K562 (cell line): ENCODE measurements around the gene FAM186B. TPM values are rescaled to one million over a fixed set of nuclear protein-coding genes. Genes with fewer than 3 reads are reported as not detected.

ENCODE experiments used
- HNRNPH1 ChIP-seq: fragments of 200-400 bp; formaldehyde crosslinking; optimal IDR thresholded peaks from 2 replicates; pipeline ENCODE3; 2017; ENCODE audit warnings: low read depth, mild to moderate bottlenecking, low read length, moderate library complexity
- NBN ChIP-seq: fragments of 450-650 bp; IDR thresholded peaks from 2 replicates; pipeline ENCODE4 v1.6.1; 2016; ENCODE audit warnings: low read depth, mild to moderate bottlenecking
- NCOA4 ChIP-seq: fragments of 450-650 bp; IDR thresholded peaks from 2 replicates; pipeline ENCODE4 v1.6.1; 2018; ENCODE audit warnings: mild to moderate bottlenecking; ENCODE audit not compliant: partially characterized antibody
- NFIX ChIP-seq: fragments of 250-450 bp; sonication (Bioruptor Pico); IDR thresholded peaks from 2 replicates; pipeline ENCODE4 v1.4.0; 2020; ENCODE audit warnings: low read depth, mild to moderate bottlenecking, moderate library complexity
- RFX1 ChIP-seq: fragments of 450-650 bp; IDR thresholded peaks from 2 replicates; pipeline ENCODE4 v1.6.1; 2016; ENCODE audit warnings: mild to moderate bottlenecking, moderate library complexity
- RHOXF2B ChIP-seq: fragments of 250-450 bp; sonication (Bioruptor Pico); conservative IDR thresholded peaks from 2 replicates; pipeline ENCODE4 v1.5.1; 2021
- SMARCA5 ChIP-seq: fragments of 450-650 bp; IDR thresholded peaks from 2 replicates; pipeline ENCODE4 v1.6.1; 2016
- SRSF3 ChIP-seq: fragments of 200-400 bp; formaldehyde crosslinking; IDR thresholded peaks from 2 replicates; pipeline ENCODE4 v1.6.1; 2016; ENCODE audit warnings: mild to moderate bottlenecking, low read length, moderate library complexity; ENCODE audit not compliant: insufficient read depth
- YY1 ChIP-seq, 3 experiments: IDR thresholded peaks; 2 replicates each; pipeline ENCODE4 v1.6.1; 2011; ENCODE audit warnings: low read length in 2 of 3, mild to moderate bottlenecking in 2 of 3, moderate library complexity in 2 of 3, borderline replicate concordance in 1 of 3, control low read depth in 1 of 3, low read depth in 1 of 3; ENCODE audit not compliant: insufficient read depth in 3 of 3, insufficient replicate concordance in 2 of 3, control insufficient read depth in 1 of 3, insufficient read length in 1 of 3; ENCODE audit errors: extremely low read depth in 1 of 3
- ZBED1 ChIP-seq: IDR thresholded peaks from 2 replicates; pipeline ENCODE4 v1.6.1; 2014
- ZBTB1 ChIP-seq: sonication (generic); formaldehyde crosslinking; IDR thresholded peaks from 2 replicates; pipeline ENCODE4 v1.8.1; 2023; ENCODE audit warnings: missing genetic modification reagents, low read depth, mild to moderate bottlenecking, borderline replicate concordance
- ZBTB7A ChIP-seq: IDR thresholded peaks from 2 replicates; pipeline ENCODE4 v1.6.1; 2011; ENCODE audit warnings: low read depth, mild to moderate bottlenecking, low read length, moderate library complexity, borderline replicate concordance; ENCODE audit not compliant: control insufficient read depth
- ZKSCAN1 ChIP-seq: fragments of 150-350 bp; IDR thresholded peaks from 2 replicates; pipeline ENCODE4 v1.6.1; 2016; ENCODE audit warnings: low read depth, low read length
- ZNF586 ChIP-seq: fragments of 450-650 bp; formaldehyde crosslinking; conservative IDR thresholded peaks from 2 replicates; pipeline ENCODE4 v1.4.0; 2020; ENCODE audit warnings: mild to moderate bottlenecking, moderate library complexity
- ZNF764 ChIP-seq: fragments of 250-450 bp; sonication (Bioruptor Pico); IDR thresholded peaks from 2 replicates; pipeline ENCODE4 v1.4.0; 2020; ENCODE audit warnings: low read depth, mild to moderate bottlenecking, moderate library complexity
- polyA plus RNA-seq, 8 experiments: library from polyadenylated mRNA; depleted of rRNA in 4 of 8; stranded (reverse) in 5 of 8; unstranded in 3 of 8; fragments of >200 nt; fragmentation: Nextera tagmentation in 2 of 8; fragmentation: Illumina TruSeq in 1 of 8; extraction: Ambion mirVana in 2 of 8; extraction: Trizol in 1 of 8; gene quantifications; 2 replicates each; pipeline versions ENCODE4 v1.2.1 to v1.2.3, GENCODE V29; 2011 to 2014; ENCODE audit warnings: inconsistent platforms in 1 of 8, missing spikeins in 1 of 8
- total RNA-seq, 7 experiments: library from RNA; depleted of rRNA in 6 of 7; stranded (reverse); fragments of >200 nt in 6 of 7; fragmentation: Illumina TruSeq in 2 of 7; extraction: Trizol in 2 of 7; gene quantifications; 2 replicates each; pipeline versions ENCODE4 v1.2.1 to v1.2.3, GENCODE V29; 2011 to 2021; ENCODE audit warnings: low replicate concordance in 1 of 7
- TF ChIP-seq, protein P1 (sequence below): fragments of 250-450 bp; sonication (Bioruptor Pico); IDR thresholded peaks from 2 replicates; pipeline ENCODE4 v1.4.0; 2020
- TF ChIP-seq, protein P2 (sequence below), 2 experiments: fragments of 450-650 bp in 1 of 2; sonication (generic) in 1 of 2; formaldehyde crosslinking in 1 of 2; IDR thresholded peaks in 1 of 2; conservative IDR thresholded peaks in 1 of 2; 2 replicates each; pipeline versions ENCODE4 v1.6.1 to v1.8.1; 2016 to 2023; ENCODE audit warnings: mild to moderate bottlenecking in 2 of 2, moderate library complexity in 2 of 2, inconsistent platforms in 1 of 2, missing genetic modification reagents in 1 of 2
- TF ChIP-seq, protein P3 (sequence below): fragments of 450-650 bp; IDR thresholded peaks from 2 replicates; pipeline ENCODE4 v1.6.1; 2016
- TF ChIP-seq, protein P4 (sequence below): fragments of 450-650 bp; IDR thresholded peaks from one replicate; pipeline ENCODE4 v1.6.1; 2018; ENCODE audit warnings: mild to moderate bottlenecking, moderate library complexity; ENCODE audit not compliant: partially characterized antibody

The FAM186B gene
- total and polyA plus RNA-seq, 9 of the 15 experiments (the other 6 are each of a cell fraction or from before 2014, with no cell fraction given), result 0.07 to 0.42 (median 0.15) TPM

DNA sequence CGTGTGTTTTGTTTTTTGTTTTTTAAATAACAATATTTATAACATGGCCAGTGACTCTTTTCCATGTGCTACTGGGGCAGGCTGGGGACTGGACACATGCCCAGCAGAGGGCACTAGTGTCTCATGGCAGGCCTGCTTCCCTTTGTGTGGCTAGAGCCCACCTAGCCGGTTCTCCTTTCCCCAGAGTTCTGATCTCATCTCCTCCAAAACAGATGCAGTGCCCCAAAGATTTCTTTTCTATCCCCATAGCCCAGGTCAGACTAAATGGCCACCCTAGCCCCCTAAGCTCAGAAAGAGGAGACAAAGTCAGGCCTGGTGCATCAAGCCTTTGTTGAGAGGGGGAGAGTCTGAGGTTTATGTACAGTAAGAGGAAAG is 39.2 kb upstream of the FAM186B start (continued):
- TF ChIP-seq YY1 (IDR thresholded peaks at IDR 0.05; ENCODE audit: borderline replicate concordance in 1 of 3, control insufficient read depth in 1 of 3, extremely low read depth in 1 of 3, insufficient read depth in 3 of 3, insufficient read length in 1 of 3, insufficient replicate concordance in 2 of 3, low read depth in 1 of 3, low read length in 2 of 3), result no peak
- TF ChIP-seq, protein P1, sequence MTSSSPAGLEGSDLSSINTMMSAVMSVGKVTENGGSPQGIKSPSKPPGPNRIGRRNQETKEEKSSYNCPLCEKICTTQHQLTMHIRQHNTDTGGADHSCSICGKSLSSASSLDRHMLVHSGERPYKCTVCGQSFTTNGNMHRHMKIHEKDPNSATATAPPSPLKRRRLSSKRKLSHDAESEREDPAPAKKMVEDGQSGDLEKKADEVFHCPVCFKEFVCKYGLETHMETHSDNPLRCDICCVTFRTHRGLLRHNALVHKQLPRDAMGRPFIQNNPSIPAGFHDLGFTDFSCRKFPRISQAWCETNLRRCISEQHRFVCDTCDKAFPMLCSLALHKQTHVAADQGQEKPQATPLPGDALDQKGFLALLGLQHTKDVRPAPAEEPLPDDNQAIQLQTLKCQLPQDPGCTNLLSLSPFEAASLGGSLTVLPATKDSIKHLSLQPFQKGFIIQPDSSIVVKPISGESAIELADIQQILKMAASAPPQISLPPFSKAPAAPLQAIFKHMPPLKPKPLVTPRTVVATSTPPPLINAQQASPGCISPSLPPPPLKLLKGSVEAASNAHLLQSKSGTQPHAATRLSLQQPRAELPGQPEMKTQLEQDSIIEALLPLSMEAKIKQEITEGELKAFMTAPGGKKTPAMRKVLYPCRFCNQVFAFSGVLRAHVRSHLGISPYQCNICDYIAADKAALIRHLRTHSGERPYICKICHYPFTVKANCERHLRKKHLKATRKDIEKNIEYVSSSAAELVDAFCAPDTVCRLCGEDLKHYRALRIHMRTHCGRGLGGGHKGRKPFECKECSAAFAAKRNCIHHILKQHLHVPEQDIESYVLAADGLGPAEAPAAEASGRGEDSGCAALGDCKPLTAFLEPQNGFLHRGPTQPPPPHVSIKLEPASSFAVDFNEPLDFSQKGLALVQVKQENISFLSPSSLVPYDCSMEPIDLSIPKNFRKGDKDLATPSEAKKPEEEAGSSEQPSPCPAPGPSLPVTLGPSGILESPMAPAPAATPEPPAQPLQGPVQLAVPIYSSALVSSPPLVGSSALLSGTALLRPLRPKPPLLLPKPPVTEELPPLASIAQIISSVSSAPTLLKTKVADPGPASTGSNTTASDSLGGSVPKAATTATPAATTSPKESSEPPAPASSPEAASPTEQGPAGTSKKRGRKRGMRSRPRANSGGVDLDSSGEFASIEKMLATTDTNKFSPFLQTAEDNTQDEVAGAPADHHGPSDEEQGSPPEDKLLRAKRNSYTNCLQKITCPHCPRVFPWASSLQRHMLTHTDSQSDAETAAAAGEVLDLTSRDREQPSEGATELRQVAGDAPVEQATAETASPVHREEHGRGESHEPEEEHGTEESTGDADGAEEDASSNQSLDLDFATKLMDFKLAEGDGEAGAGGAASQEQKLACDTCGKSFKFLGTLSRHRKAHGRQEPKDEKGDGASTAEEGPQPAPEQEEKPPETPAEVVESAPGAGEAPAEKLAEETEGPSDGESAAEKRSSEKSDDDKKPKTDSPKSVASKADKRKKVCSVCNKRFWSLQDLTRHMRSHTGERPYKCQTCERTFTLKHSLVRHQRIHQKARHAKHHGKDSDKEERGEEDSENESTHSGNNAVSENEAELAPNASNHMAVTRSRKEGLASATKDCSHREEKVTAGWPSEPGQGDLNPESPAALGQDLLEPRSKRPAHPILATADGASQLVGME (CRISPR knock-in tag), result no peak
- TF ChIP-seq ZBTB1 (CRISPR knock-in tag), result no peak
- TF ChIP-seq RHOXF2B, result no peak
- no peak for TF ChIP-seq ZBED1
- TF ChIP-seq ZNF764, result no peak
- TF ChIP-seq NFIX (CRISPR knock-in tag), result no peak
- TF ChIP-seq ZNF586, result no peak
- TF ChIP-seq ZKSCAN1, result no peak
- no peak; the same call in 1 of the 2 replicates for TF ChIP-seq NBN
- TF ChIP-seq, protein P2, sequence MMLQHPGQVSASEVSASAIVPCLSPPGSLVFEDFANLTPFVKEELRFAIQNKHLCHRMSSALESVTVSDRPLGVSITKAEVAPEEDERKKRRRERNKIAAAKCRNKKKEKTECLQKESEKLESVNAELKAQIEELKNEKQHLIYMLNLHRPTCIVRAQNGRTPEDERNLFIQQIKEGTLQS (IDR thresholded peaks at IDR 0.05), result no peak
- TF ChIP-seq, protein P2 (CRISPR knock-in tag; conservative IDR thresholded peaks at IDR 0.05), result no peak
- no peak for TF ChIP-seq HNRNPH1
- no peak for TF ChIP-seq RFX1
- no peak for TF ChIP-seq SRSF3
- TF ChIP-seq, protein P3, sequence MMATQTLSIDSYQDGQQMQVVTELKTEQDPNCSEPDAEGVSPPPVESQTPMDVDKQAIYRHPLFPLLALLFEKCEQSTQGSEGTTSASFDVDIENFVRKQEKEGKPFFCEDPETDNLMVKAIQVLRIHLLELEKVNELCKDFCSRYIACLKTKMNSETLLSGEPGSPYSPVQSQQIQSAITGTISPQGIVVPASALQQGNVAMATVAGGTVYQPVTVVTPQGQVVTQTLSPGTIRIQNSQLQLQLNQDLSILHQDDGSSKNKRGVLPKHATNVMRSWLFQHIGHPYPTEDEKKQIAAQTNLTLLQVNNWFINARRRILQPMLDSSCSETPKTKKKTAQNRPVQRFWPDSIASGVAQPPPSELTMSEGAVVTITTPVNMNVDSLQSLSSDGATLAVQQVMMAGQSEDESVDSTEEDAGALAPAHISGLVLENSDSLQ, result peak; percentile 83
- TF ChIP-seq, protein P4, sequence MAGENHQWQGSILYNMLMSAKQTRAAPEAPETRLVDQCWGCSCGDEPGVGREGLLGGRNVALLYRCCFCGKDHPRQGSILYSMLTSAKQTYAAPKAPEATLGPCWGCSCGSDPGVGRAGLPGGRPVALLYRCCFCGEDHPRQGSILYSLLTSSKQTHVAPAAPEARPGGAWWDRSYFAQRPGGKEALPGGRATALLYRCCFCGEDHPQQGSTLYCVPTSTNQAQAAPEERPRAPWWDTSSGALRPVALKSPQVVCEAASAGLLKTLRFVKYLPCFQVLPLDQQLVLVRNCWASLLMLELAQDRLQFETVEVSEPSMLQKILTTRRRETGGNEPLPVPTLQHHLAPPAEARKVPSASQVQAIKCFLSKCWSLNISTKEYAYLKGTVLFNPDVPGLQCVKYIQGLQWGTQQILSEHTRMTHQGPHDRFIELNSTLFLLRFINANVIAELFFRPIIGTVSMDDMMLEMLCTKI, result no peak
- TF ChIP-seq NCOA4, result no peak
- TF ChIP-seq ZBTB7A, result 0 out of 2 replicates have a peak, but pooled peaks have one; percentile 38
- TF ChIP-seq SMARCA5, result no peak
